GM10266 (cell line): ENCODE data around the gene IFT88.

ENCODE experiments used
- DNase-seq: peaks from one replicate; pipeline ENCODE4 v3.0.0; 2012; ENCODE audit errors: extremely low spot score
- CTCF ChIP-seq: IDR thresholded peaks from 2 replicates; pipeline ENCODE4 v1.5.1; 2012; ENCODE audit warnings: mild to moderate bottlenecking, low read depth; ENCODE audit not compliant: control insufficient read depth, insufficient read depth; ENCODE audit errors: missing control alignments

IFT88 gene

DNA sequence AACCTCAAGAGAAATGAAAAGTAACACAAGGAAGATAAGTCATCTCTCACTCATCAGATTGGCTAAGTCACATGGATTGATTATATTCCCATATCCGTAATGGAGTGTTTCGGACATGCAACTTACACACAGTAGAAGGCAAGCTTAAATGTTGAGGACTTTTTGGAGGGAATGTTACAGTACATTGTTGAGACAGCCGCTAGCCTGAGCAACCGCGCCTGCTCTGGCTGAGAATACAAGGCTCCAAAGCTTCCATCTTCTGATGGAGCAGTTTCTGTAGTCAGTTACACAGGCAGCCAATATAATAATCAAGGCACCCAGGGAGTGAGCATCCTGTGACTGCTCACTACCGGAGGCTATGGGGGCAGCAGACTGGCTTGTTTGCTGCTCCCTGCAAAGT, 40.3 kb upstream of the IFT88 start:
- no peak for DNase-seq
- TF ChIP-seq CTCF: no peak

GRCh38 chr13:20528452-20528851, 38.5 kb upstream of the IFT88 start:
- TF ChIP-seq CTCF: no peak
- DNase-seq: peak; percentile 70

DNA sequence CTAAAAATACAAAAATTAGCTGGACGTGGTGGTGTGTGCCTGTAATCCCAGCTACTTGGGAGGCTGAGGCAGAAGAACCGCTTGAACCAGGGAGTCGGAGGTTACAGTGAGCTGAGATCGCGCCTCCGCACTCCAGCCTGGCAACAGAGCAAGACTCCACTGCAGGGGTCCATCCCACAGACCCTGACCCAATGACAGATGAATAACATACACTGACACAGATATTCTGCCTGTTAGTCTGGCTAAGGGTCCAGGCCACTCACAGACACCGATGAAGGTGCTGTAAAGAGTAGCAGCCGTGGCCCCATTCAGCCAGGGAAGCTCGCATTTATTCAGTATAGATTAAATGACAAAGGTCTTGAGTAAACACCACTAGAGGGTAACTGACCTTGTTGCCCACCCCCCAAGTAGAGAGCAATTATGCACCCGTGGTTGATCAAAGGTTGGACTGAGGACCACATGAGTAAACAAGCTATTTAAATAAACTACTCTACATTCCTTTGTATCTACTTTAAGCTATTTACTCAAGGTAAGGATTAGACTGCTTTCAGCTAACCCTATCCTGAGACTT, 32.8 kb upstream of the IFT88 start:
- DNase-seq: no peak
- TF ChIP-seq CTCF: no peak

- DNase-seq: no peak
Measured at GRCh38 chr13:20536992-20537391, 30.0 kb upstream of the IFT88 start.

GRCh38 chr13:20544201-20544923, 22.6 kb upstream of the IFT88 start:
- DNase-seq: no peak
- TF ChIP-seq CTCF: no peak

More at GRCh38 chr13:20536992-20537391, 30.0 kb upstream of the IFT88 start:
- no peak for TF ChIP-seq CTCF

- no peak for TF ChIP-seq CTCF
- no peak for DNase-seq
Measured at GRCh38 chr13:20546556-20546955, 20.4 kb upstream of the IFT88 start.

- no peak for DNase-seq
- no peak for TF ChIP-seq CTCF
Measured at GRCh38 chr13:20547479-20547908, 19.5 kb upstream of the IFT88 start.
